ENCODE results near the gene DGKI. TPM values are rescaled to one million over a fixed set of nuclear protein-coding genes. Genes with fewer than 3 reads are reported as not detected.

Gene DGKI
- total and polyA plus RNA-seq, 2 of the 4 experiments (the other 2 are of a cell fraction), result 3.9 to 15.8 TPM

DNA sequence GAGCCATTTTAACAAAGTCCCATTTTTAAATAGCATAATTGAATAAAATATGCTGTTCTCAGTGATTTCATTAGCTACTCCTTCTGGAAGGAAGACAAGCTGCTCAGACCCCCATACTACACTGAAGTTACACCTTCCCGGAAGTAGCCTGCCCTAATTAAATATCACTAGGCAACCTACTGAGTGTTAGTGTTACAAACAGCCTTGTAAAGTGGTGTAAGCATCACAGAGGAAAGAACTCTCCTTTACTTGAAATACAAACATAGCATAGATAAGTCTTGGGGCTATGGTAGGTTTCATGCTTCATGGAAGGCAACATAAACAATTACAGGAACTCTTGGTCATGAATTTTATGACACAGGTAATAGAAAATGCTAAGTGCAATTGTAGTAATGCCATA, 459.8 kb downstream of the DGKI start:
- ChIA-PET CTCF (no interaction called here), POLR2A (ENCODE audit: unreplicated experiment) (no interaction called here)
- Histone ChIP-seq H4K5ac (ENCODE audit: low read depth, low read length) (no peak overlapping the region), H3K27ac (ENCODE audit: insufficient read depth, low read length) (no peak overlapping the region), H2BK15ac (ENCODE audit: low read depth, low read length) (no peak overlapping the region), H3K56ac (ENCODE audit: extremely low read depth, insufficient read depth, low read length) (no peak overlapping the region), H3K27me3 (ENCODE audit: control insufficient read depth, insufficient read depth, low read length) (no peaks in the 10 kb centered on the region), H3K9me3 (ENCODE audit: control insufficient read depth, insufficient read depth, low read length) (no peaks in the 10 kb centered on the region), H3K79me1 (ENCODE audit: low read depth in 1 of 2, low read length in 2 of 2) (no peaks in the 10 kb centered on the region), H4K20me1 (ENCODE audit: insufficient read depth, low read length) (no peaks in the 10 kb centered on the region), H2BK5ac (ENCODE audit: low read depth, low read length, poor library complexity, severe bottlenecking) (no peak overlapping the region), H4K8ac (ENCODE audit: low read depth in 2 of 2, low read length in 2 of 2) (no peak overlapping the region), H2BK20ac (ENCODE audit: low read depth, low read length) (no peak overlapping the region), H3K36me3 (ENCODE audit: control insufficient read depth, insufficient read depth, low read length) (no peaks in the 10 kb centered on the region; the same call in 1 of the 2 replicates), H3K14ac (replicated peaks; ENCODE audit: low read depth, low read length) (no peak overlapping the region), H3K4me1 (ENCODE audit: control insufficient read depth, insufficient read depth, low read length) (peaks cover 3% of the 10 kb centered on the region; the same call in 1 of the 2 replicates), H2AK5ac (ENCODE audit: low read depth, low read length) (no peak overlapping the region), H3K4me3 (ENCODE audit: insufficient read depth, low read depth, low read length) (no peak overlapping the region), H3K18ac (ENCODE audit: low read depth, low read length) (no peak overlapping the region), H2AFZ (replicated peaks; ENCODE audit: low read length, poor library complexity) (no peak overlapping the region), H4K91ac (ENCODE audit: insufficient read depth, low read depth, low read length) (no peak overlapping the region), H3K23ac (ENCODE audit: low read depth, low read length) (no peak overlapping the region), H3K9ac (ENCODE audit: low read depth, low read length) (no peak overlapping the region), H3K4me2 (ENCODE audit: low read depth, low read length) (no peak overlapping the region), H2BK120ac (ENCODE audit: low read depth, low read length) (no peak overlapping the region), H3K9me1 (ENCODE audit: insufficient read depth, low read length) (peaks cover 2% of the 10 kb centered on the region; the same call in 1 of the 2 replicates), H3K4ac (ENCODE audit: low read depth, low read length) (no peak overlapping the region), H2AK9ac (replicated peaks; ENCODE audit: low read depth, low read length, poor library complexity) (no peak overlapping the region)
- DNase-seq (no peak), ATAC-seq (ENCODE audit: low read depth) (no peak)
- intact Hi-C loops (cut with micrococcal nuclease), result no loop called here
- TF ChIP-seq NFE2L2 (IDR thresholded peaks at IDR 0.05; ENCODE audit: low read depth, low read length) (no peak), CHD1 (IDR thresholded peaks at IDR 0.05; ENCODE audit: low read depth, low read length) (no peak), MAZ (IDR thresholded peaks at IDR 0.05; ENCODE audit: borderline replicate concordance, low read depth, low read length) (no peak), BHLHE40 (IDR thresholded peaks at IDR 0.05; ENCODE audit: low read depth, low read length) (no peak), MXI1 (IDR thresholded peaks at IDR 0.05; ENCODE audit: borderline replicate concordance, low read depth, low read length) (no peak), RFX5 (IDR thresholded peaks at IDR 0.05; ENCODE audit: low read depth, low read length) (no peak), CEBPB (IDR thresholded peaks at IDR 0.05; ENCODE audit: low read depth, low read length) (no peak)
- dilution Hi-C loops (cut with HindIII; ENCODE audit: low sequenced_read_pairs, unreplicated experiment), result no loop called here
- BruUV-seq (replicated peaks), result no TSS peak
- in situ Hi-C loops (cut with MboI; ENCODE audit: low sequenced_read_pairs), result no loop called here
- no CpG with 5 or more reads among the region's 1 CpG for WGBS, 2 experiments (ENCODE audit: extremely low coverage in 2 of 2, insufficient read length in 1 of 2)
